GM19035 (cell line): ENCODE data around the gene IQSEC1.
A peak's percentile ranks its signal among the peaks of the same experiment; 100 is the strongest.

Experiments
- ATAC-seq: cut with Tn5 transposase; IDR thresholded peaks from one replicate; pipeline ENCODE4 v1.9.1; 2021; ENCODE audit not compliant: unreplicated experiment

IQSEC1 gene

GRCh38 chr3:12973827-12974226 is 99.4 kb downstream of the IQSEC1 start:
- ATAC-seq: no peak

DNA sequence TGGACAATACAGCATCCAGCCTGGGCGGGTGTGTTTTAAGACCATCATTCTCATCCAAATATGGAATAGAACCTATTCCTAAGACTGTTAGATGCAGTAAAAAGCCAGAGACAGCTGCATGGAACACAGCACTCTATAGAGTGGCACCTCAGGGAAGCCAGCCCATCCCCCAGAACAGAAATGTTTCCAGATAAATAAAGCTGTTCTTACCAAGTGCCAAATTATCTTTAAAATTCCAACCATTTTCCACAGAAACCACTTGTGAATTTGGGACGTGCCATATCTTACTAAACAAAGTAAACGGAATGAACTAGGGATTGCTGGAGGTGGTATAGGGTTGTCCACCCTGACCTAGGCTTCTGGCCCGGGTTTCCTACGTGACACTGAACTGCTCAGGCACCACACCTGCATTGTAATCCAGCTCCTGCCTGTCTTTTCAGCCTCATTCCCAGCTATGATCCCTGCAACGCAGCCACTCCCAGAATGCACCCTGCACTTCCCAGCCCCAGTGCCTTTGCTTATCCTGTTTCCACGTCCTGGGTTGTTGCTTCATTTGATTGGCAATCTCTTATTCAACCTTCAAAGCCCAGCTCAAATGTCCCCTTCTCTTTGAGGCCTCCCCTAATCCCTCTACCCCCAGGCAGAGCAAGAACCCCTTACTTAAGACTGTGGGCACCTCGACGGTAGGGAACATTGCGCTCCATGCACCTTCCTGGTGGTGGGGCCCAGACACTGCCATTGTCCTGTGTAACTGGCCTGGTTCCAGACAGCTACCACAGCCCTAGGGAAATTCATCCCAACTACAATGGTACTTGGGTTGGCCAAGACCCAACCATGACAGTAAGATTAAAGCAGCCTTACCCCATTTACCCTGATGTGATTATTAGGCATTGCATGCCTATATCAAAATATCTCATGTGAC is 100.2 kb downstream of the IQSEC1 start:
- no peak for ATAC-seq

- ATAC-seq: no peak
Observed at GRCh38 chr3:12972043-12972442, 101.2 kb downstream of the IQSEC1 start.

GRCh38 chr3:12970684-12971083 is 102.5 kb downstream of the IQSEC1 start:
- no peak for ATAC-seq

DNA sequence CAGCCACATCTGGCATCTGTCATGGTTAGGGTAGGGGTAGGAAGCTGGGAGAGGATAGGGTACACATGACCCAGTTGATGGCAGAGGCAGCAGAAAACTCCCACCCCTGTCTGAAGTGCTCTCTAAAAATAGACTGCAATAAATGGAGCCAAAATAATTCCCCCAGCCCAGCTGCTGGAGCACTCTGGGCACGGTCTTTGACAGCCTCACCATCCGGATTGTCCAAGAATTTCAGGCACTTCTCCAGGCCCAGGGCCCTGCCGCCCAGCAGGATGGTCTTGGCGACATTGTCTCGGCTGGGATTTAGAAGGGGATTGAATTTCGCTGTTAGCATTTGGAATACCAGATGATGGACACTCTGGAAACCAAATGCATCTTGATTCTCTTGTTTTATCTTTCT is 103.7 kb downstream of the IQSEC1 start:
- no peak for ATAC-seq

DNA sequence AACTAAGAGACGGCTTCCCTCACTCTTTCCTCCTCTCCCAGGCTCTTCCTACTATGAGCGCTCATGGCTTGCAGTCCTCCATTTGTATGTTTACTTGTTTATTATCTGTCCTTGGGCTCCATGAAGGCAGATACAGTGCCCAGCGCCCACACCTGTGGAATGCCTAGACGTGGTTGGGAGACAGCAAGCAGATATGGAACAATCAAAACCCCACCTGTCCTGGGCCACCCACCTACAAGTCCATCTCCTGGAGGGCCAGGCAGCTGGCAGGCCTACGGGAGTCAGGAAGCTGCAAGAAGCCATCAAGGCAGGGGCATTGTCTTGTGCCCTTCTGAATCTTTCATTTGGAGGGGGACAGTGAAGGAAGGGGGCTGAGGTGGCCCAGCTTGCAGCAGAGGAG is 104.7 kb downstream of the IQSEC1 start:
- ATAC-seq: no peak

- peak; percentile 70 for ATAC-seq
Observed at GRCh38 chr3:12967606-12968351, 105.5 kb downstream of the IQSEC1 start.

DNA sequence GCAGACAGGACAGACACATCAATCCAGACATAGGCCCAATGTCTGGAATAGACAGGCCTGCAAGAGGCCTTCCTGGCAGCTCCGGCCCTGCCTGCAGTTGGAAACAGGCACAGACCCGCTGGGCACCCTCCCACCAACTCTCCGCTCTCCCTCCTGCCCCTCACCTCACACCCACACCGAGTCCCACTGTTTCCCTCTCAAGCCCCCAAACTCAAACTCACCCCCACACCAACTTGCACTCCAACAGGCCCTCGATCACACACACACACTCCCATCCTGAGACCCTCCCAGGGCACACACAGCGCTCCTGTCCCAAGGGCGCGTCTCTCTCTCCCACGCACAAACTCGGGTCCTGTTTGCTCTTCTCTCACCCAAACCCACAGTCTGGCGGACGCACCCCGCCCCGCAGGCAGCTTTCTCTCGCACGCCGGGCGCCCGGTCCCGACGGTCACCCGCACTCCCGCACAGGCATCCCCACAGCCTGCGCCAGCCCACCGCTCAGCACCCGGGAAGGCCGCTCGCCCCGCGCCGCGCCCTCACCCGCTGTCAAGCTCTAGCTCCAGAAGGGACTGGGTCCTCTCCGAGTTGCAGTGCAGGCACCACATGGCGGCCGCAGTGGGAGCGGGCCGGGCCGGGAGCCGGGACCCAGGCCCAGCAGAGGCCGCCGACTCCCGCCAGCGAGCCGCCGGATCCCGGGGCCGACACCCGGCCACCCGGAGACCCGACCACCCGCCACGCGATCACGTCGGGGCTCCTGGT is 106.2 kb downstream of the IQSEC1 start:
- ATAC-seq: peak; percentile 18

DNA sequence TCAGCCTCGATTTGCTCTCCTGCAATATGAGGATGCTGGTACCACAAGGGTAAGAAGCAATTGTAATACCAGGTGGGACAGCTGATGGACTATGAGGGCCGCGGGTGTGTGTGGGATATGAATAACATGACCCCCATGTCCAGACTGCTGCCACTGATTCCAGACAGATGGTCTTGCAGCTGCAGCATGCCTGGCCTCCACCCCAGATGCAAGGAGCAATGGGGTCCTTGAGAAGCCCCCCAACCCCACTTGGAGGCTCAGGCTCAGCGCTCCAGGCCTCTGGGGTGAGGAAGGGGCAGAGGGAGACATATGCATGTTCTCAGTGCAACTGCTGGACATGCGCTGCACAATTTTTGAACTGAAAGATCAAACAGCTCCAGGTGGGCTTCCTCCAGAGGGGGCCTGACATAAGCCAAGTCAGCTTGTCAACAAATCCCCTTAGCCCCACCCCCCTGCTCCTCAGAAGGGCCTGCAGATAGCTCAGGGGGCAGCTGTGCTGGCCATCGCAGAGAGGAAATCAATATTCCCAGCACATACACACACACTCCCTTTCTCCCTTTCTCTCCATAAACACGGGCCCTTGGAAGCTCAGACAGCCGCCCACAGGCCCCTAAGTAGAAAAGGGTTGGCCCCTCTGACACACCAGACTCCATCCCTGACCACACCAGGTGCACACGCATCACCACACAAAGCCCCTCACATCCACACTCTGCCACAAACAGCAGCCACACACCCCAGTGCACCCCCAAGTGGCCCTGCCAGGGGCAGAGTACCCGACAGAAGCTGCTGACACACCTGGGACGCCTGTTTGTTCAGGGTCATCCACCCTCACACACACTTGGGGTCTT is 107.0 kb downstream of the IQSEC1 start:
- no peak for ATAC-seq

DNA sequence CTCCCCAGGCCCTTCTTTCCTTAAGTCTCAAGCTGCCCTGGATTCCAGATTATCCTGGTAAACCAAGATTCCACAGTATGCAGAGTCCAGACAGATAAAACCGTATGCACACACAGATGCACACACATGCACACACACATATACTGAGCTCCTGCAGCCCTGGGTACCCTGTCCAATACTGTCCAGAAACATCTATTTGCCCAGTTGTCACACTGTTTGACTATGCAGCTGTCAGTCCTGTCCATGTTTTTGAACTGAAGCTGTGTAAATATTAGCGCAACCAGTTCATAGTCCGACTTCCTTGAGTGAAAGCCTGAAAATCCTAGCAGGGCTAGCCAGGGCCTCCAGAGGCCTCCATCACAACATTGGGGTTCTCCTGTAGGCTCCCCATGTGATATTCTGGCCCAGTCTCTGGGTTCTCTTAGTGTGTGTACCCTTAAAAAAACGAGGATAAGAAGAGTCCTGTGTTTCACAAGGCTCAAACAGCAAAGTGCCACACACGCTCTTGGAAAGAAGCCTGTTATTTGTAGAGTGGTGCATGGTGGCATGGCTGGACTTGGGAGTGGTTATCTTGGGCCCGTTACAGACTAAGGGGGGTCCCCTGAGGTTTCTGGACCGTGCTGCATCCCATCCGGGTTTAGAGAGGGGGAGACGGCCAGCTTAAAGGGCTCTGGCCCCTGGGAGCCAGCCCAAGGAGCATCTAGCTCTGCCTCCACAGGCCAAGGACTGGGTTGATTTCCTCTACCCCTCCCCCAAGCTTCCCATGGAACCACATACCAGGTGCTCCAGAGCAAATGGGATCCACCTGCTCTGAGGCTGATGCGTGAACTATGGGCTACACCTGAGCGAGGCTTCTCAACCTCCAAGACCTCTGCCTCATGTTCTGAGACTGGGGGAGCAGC is 108.3 kb downstream of the IQSEC1 start:
- ATAC-seq: no peak

DNA sequence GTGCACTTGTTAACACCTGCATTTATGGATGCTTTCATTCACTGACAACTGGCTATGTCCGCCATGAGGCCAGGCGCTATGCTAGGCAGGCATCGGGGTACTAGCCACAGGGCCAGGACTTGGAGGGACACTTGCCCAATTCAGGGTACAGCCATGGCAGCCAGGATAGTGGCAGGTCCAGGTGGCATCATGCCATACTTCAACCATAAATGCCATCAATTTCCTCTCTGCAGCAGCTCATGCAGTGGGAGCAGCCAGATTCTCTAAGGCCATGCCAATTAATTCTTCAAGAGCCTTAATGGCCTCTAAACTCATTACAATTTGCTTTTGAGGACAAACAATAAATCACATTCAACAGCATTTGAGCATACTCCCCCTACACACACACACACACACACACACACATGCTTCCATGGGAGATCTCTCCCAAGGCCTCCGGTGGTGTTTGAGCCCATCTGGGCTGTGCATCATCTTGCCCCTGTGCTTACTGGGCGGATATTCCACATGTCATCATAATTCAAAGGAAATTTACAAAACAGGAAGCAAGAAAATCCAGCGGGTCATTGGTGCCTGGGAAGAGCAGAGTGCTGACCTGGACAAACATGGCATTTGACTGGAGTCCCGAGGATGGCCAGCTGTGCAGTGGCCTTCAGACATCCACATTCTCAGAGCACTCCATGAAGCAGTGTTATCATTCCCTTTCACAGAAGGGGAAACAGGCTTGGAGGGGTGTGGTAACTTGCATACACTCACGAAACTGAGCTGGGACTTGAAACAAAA is 109.1 kb downstream of the IQSEC1 start:
- ATAC-seq: no peak

- ATAC-seq: no peak
Observed at GRCh38 chr3:12963231-12963896, 109.9 kb downstream of the IQSEC1 start.

DNA sequence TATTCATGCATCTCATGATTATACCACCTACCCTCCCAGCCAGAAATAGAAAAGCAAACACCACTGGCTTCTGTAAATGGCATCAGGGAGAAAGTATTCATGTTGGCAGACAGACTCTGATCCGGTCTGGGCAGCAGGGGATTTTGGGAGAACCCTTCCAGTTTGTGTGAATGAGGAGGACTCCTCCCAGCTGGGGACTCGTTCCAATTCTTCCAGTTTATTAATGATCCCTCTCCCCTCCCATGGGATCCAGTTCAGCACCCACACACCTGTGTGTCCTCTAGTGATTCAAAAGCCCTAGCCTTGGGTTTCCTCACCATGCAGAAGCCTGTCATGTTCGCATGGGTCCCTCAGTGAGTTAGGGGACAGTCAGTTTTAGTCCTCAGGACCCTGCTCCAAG is 110.9 kb downstream of the IQSEC1 start:
- ATAC-seq: no peak

GRCh38 chr3:12961697-12962036 is 111.6 kb downstream of the IQSEC1 start:
- no peak for ATAC-seq

DNA sequence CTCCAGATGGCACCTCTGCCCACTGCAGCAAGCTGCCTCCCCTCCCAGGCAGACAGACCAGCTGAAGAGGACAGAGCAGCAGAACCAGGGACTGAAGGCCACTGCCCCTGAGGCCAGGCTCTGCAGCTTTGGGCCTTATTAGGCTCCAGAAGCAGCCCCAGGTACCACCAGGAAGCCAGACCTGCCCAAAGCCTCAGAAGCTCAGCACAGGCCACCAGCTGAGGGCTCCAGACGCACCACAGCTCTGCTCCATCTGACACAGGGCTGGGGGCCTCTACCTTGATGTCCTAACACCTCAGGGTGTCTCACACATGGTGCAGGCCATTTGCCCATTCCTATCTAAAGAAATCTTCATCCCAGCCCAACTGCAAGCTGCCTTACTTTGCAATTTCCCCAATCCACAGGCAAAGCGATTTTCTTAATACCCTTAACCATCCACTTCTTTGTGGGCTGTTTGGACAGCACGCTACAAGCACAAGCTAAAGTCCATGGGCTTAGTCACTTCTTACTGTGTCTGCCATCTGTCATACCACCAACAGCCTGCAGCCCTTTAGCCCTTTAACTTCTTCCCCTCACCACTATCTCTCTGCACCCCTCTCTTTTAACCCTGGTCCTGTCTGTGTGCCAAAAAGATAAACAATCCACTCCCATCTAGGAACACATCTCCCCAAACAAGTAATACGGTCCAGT is 112.1 kb downstream of the IQSEC1 start:
- ATAC-seq: no peak

DNA sequence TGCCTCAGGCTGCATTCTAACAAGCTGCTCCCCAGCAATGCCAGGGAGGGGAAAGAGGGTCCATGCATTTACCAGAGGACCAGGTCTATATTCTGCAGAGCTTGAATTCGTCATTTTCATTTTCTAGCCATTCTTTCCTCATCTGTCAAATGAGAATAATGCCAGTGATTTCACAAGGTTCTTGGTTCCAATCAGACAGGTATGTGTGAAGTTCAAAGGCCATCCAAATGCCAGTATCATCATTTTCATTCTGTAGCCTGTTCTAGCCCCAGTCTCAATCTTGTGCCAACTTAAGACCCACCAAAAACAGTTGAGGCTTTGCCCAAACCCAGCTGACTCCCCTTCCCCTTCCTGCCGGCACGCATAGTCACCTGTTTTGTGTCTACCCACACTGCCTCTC is 112.7 kb downstream of the IQSEC1 start:
- no peak for ATAC-seq

DNA sequence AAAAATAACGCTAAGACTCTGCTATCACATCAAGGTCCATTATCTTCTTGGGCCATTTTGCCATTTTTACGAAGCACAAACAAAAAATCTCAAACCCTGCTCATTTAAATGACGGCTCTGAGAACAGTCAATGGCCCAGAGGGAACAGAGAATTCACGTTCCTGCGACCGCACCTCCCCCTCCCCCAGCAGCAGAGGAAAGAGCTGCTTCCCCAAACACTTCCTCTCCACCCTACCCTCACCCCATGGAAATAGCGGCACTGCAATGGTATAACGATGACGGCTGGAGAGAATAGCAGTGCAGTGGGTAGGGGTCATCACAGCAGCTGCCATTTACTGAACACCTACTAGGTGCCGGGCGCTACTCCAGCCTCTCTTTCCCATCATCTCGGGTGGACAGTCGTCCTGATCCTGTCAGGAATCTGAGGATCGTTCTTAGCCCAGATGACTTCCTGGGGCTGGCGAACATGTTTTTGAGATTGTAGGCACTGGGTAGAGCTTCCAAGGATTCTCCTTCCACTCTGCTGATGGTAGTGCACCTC is 113.3 kb downstream of the IQSEC1 start:
- ATAC-seq: no peak

DNA sequence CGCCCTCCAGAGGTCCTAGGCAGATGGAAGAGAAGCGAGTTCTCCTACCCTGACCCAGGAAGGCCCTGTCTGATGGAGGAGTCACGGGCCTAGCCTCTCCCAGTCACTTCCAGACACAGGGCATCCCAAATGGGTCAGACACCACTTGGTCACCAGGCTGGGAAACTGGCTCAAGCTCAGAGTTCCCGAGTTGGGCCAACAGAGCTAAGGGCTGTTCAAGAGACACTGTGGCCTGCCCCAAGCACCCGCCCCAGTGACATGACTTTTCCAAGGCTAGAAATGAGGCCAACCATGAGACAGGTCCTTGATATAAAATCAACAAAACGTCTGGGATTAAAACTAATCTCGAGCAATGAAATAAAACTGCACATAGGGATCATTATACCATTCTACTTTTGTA is 113.8 kb downstream of the IQSEC1 start:
- no peak for ATAC-seq
